HG03039 (cell line): ENCODE data around the gene LMTK3.

Source experiments
- ATAC-seq: cut with Tn5 transposase; IDR thresholded peaks from one replicate; pipeline ENCODE4 v1.9.1; 2021; ENCODE audit warnings: mild to moderate bottlenecking, moderate library complexity; ENCODE audit not compliant: unreplicated experiment

Gene LMTK3

DNA sequence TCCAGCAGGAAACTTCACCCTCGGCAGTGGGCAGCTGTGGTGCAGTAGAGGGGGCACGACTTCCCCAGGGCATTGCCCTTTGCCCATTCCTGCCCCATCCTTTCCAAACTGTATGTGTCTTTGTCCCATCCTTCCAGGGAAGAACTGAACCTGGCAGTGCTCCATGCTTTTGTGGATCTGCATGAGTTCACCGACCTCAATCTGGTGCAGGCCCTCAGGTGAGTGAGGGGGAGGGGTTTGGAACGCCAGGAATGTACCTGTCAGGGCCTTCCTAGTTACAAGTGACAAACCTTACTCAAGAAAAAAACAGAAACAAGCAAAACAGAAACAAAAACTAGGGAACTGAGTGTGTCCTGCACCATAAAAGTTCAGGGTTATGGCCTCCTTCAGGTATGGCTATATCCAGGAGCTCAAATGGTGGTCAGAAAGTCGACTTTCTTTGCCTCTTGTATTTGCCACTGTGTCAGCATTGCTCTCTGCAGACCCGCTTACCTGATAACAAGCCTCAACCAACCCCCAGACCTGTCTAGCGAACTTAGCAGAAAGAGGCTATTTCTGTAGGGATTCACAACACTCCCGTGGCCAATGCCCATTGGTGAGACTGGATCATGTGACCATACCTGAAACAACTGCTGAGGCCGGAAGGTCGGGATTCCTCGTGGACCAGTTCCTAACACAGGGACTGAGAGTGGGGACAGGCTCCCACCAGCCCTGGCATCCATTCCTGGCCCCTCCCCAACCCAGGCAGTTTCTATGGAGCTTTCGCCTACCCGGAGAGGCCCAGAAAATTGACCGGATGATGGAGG is 38.3 kb downstream of the LMTK3 start:
- ATAC-seq = no peak

DNA sequence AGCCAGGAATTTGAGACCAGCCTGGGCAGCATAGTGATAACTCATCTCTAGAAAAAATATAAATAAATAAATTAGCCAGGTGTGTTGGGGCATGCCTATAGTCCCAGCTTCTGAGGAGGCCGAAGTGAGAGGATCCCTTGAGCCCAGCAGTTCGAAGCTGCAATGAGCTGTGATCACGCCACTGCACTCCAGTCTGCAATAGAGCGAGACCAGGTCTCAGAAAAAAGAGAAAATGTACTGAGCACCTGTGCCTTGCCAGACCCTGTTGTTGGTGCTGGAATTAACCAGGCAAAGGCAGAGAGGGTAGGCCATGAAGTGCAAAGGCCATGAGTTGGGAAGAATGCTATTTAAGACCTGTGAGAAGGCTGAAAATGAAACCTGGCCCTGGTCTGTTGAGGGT is 39.8 kb downstream of the LMTK3 start:
- ATAC-seq = no peak

DNA sequence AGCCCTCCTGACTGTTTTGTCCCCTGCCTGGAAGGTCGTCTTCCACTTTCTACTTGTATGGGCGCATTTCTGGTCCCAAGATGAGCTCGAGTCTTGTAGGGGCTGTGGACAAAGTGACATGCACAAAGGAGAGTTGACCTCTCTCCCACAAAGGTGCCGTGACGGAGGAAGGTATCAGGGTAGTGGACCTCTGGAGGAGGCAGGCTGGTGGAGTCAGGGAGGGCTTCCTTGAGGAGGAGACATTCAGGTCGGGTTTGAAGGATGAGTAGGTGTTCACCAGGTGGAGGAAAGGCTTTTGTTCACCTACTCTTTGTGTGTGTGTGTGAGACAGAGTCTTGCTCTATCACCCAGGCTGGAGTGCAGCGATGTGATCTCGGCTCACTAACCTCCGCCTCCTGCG is 40.8 kb downstream of the LMTK3 start:
- no peak for ATAC-seq

DNA sequence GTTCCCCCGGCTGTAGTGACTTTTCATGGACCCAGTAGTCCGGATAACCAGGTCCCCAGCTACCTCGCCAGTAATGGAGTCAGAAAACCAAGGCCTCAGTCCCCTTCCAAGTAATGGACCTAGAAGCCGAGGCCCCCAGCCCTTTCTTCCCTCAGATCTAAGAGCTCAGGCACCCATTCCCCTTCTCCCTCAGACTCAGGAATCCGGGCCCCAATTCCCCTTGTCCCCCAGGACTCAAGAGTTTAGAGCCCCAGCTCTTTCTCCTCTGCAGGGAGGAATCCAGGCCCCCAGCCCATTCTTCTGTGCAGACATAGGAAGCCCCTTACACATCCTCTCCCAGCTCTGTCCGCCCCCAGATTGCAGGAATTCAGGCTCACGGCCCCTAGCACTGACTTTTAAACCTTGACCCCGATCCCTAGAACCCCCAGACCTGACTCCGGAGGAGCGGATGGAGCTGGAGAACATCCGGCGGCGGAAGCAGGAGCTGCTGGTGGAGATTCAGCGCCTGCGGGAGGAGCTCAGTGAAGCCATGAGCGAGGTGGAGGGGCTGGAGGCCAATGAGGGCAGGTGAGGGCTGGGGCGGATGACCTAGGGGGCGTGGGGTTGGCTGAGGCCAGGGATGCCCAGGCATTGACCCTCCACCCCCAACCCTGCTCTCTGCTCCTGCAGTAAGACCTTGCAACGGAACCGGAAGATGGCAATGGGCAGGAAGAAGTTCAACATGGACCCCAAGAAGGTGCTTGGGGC is 41.5 kb downstream of the LMTK3 start:
- ATAC-seq = no peak

DNA sequence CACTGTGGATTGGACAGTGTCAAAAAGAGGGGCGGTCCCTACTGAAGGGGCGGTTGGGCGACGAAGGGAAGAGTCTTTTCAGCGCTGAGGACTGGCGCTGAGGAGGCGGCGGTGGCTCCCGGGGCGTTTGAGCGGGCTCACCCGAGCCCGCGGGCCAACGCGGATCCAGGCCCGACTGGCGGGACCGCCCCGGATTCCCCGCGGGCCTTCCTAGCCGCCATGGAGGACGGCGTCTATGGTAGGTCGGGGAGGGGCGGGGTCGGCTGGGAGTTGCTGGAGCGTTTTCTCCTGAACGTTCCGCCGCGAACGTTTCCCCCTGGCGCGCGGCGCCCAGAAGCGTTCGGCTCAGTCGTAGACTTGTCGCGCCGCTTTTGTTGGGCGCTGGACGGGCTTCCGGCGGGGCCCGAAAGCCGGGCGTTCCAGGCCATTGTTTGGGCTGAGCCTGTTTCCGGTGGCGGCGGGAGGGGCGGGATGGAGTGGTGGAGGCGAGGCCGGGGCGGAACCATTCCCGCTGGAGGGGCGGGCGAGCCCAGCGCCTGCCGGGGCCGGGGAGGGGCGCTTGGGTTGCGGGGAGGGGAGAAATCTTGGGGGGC is 42.2 kb downstream of the LMTK3 start, which contains the start of gene CYTH2:
Gene CYTH2, plus strand, starts transcription at position 81 of the 593 bp plus-strand sequence. Its CDS starts 139 bp downstream, at position 220.
- peak; percentile 26 for ATAC-seq

DNA sequence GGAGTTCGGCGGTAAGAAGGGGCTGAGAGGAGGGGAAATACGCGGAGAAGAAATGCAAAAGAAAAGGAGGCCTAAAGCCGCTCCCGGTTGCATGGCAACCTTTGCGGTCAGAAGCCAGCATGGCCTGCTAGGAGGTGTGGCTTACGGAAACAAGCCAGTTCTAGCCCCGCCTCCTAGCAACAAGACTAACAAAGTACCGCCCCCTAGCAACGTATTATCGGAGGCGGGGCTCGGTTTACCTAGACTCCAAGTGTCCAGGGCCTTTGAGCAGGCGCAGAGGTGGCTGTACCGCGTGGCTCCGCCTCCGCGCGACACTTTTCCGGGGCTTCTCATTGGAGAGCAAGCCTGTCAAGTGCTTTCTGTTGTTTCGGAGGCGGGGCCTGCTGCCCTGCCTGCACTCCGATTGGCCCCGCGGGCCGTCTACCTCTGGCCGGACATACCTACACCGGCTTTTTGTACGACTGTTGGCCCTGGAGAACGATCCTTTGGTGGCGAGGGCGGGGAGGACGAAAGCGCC is 42.8 kb downstream of the LMTK3 start:
- peak; percentile 89 for ATAC-seq

DNA sequence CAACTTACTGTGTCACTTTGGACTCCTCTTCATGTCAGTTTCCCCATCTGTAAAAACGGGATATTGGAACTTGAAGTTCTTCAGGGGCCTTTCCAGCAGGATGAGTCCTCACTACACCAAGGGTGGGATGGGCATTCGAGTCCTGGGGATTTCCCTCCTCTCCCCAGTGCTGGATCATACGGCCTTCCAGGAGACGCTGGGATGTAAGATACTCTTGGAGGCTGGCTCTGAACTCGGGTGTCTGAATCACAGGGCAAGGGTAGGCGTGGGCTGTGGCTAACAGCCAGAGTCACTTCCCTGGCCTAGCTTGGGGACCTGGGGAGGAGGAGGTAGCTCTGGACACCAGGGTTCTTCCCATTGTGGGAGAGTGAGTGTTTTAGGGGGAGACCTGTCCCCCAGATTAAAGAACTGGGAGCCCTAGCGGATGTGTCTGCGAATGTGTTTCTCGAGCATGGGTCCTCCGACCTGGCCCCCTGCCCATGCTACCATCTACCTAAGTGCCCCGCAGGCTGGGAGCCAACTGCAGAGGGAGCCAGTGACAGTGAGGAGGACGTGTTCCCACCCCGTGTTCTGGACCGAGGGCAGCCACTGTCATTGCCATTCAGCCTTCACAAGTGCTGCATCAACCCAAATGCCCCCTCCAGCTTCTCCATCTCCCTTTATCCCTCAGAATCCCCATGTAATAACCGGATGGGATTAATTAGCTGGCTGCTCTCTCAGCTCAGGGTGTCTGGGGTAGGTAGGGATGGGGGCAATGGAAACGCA is 44.9 kb downstream of the LMTK3 start:
- no peak for ATAC-seq

DNA sequence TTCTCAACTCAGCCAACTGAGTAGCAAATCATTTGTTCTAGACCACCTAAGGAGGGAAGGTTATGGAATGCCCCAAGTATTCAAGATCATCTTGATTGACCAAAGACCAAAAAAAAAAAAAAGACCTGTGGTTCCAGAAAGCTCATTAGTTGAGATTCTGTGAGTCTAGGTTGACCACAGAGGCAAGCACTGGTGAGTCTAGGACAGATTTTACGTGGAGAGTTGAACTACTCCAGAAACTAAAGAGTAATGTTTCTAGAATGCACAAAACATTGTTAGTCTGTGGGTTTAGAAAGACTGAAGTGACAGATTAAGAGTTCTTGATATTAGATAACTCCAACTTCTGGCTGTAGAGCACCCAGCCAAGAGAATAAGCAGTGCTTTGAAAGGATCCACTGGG is 46.4 kb downstream of the LMTK3 start:
- ATAC-seq = no peak

DNA sequence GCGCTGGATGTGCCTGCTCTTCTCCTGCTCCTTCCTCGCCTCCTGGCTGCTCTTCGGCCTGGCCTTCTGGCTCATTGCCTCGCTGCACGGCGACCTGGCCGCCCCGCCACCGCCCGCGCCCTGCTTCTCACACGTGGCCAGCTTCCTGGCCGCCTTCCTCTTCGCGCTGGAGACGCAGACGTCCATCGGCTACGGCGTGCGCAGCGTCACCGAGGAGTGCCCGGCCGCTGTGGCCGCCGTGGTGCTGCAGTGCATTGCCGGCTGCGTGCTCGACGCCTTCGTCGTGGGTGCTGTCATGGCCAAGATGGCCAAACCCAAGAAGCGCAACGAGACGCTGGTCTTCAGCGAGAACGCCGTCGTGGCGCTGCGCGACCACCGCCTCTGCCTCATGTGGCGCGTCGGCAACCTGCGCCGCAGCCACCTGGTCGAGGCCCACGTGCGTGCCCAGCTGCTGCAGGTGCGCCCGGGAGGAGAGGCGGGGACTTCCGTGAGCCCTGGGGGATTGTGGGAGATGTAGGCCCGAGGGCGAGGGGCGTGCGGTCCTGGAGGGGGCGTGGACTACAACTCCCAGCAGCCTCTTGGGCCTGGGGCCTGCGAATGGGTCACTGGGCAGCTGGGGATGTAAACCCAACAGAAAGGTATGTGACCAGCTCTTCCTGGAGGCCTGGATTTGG is 49.5 kb downstream of the LMTK3 start:
- ATAC-seq = no peak

DNA sequence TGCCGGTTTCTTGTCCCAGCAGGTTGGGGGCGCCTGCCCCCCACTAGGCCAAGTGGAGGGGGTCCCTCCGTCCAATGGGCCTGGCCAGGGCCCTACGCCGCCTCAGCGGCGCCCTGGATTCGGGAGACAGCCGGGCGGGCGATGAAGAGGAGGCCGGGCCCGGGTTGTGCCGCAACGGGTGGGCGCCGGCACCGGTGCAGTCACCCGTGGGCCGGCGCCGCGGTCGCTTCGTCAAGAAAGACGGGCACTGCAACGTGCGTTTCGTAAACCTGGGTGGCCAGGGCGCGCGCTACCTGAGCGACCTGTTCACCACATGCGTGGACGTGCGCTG is 50.0 kb downstream of the LMTK3 start:
- no peak for ATAC-seq

DNA sequence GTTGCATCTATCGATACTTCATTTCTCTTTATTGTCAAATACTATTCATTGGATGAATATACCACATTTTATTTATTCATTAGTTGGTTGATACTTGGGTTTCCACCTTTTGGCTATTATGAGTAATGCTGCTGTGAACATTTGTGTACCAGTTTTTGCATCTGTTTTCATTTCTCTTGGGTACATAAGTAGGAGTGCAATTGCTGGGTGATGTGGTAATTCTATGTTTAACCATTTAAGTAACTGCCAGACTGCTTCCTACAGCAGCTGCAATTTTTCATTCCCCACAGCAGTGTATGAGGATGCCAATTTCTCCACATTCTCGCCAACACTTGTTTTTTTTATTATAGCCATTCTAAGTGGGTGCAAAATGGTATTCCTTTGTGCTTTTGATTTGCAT is 53.6 kb downstream of the LMTK3 start:
- ATAC-seq = no peak

DNA sequence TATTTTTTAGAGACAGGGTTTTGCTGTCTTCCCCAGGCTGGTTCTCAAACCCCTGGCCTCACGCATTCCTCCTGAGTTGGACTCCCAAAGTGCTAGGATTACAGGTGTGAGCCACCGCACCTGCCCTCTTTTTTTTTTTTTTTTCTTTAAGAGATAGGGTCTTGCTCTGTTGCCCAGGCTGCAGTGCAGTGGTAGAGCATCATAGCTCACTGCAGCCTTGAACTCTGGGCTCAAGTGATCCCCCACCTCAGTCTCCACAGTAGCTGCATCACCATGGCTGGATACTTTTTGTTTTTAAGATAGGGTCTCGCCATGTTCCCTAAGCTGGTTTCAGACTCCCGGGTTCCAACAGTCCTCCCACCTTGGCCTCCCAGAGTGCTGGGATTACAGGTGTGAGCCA is 54.8 kb downstream of the LMTK3 start:
- no peak for ATAC-seq

DNA sequence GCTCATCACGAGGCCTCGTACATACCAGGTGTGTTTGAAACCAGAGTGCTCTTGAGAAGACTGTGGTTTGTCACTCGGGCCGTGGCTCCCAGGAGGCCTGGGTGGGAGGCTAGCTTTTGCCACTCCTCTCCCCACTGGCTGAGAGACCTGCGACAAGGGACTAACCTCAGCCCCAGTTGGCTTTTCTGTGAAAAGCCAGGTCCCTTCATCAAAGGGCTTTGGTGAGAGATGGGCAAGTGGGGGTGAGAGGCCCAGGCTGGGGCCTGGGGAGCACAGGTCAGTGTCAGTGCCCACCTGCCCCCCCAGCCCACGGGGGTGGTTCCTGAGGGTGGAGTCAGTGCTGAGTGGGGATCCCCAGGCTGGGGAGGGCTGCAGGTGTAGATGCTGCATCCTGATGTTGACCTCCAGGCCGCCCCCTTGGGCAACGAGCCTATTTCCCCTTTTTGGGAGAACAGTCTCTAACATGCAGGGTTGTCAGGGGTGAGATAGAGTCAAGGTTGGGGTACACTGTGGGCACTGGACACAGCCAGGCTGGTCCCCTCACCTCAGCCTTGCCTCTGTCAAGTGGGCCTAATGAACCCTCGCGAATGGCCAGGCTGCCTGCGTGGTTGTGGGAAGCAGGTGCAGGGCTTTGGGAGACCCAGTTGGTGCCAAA is 55.6 kb downstream of the LMTK3 start:
- no peak for ATAC-seq

DNA sequence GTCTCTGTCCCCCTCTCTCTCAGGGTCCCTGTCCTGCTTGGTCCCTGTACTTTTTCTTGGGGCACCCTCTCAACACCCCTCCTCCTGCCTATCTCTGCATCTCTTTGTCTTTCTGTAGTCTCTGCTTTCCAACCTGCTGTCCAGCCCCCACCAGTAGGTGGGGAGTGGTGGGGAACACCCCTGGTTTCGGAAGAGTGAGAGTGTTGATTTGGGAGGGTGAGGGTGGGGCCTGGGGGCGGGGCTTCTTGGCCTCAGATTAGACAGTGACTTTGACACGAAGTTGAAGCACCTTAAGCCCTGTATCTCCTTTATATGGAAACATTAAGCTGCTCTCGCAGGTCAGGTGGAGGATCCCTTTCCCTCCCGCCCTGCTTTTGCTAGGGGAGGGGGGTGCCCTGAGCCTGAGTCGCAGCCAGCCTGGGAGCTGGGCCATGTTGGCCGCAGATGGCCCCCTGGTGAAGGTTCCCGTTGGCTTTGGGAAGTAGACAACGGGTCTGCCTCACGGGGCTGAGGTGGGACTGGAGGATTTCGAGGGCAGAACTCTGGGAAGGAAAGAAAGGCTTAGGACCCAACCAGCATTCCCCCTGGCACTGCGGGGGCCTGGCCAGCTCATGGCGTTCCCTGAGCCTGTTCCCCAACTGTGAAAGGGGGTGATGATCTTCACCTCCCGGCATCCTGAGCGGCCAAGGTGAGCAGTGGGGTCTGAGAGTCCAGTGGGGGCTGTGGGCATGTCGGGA is 56.3 kb downstream of the LMTK3 start, which contains the start of gene KCNJ14:
Gene KCNJ14, plus strand, starts transcription at position 404 of the 737 bp plus-strand sequence. CDS start 6,151 bp downstream, outside the sequence.
- no peak for ATAC-seq

DNA sequence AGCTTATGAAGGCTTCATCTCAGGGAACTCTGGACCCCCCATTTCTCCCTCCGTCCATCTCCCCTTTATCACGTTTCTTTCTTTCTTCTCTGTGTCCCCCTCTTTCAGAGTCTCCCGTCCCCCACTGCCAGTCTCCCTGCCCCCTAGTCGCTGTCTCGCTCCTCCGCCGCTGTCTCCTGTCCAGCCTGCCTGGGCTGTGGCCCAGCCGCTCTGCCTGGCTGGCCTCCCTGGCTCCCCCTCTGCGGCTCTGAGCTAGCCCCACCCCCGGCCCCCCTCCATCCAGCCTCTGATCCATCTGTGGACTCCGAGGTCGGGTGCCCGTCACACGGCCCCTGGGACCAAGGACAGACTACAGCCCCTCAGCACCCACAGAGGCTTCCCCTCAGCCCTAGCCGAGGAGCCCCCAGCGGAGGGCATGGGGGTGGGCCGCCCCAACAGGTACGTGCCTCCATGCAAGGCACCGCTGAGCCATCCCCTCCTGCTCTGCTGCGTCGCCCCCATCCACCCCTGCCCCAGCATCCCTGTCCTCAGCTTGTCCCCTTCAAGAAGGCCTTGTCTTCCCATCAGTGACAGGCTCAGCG is 57.4 kb downstream of the LMTK3 start:
- ATAC-seq = no peak

DNA sequence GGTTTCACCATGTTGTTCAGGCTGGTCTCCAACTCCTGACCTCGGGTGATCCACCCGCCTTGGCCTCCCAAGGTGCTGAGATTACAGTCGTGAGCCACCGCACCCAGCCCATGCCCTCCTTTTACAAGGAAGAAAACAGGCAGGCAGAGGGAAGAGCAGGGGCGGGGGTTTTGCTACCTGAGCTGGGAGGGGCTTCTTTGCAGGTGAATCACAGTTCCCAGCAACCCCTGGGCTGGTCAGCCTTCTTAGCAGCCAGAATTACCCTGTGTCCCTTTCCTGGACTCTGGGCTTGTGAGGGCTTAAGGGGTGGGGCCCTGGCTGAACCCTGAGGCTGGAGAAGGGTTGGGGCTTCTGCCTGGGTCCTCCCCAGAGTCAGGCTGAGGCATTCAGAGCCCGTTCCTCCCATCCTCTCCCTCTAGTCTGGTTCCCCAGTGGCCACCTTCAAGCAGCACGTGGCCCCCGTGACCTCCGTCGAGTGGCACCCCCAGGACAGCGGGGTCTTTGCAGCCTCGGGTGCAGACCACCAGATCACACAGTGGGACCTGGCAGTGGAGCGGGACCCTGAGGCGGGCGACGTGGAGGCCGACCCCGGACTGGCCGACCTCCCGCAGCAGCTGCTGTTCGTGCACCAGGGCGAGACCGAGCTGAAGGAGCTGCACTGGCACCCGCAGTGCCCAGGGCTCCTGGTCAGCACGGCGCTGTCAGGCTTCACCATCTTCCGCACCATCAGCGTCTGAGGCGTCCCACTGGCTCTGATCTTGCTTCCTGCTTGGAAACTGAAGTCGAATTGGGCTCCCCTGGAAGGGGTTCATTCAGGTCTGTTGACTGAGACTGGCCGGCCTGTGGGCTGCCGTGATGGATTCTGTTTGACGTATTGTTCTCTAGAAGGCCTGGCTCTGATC is 59.1 kb downstream of the LMTK3 start:
- no peak for ATAC-seq

DNA sequence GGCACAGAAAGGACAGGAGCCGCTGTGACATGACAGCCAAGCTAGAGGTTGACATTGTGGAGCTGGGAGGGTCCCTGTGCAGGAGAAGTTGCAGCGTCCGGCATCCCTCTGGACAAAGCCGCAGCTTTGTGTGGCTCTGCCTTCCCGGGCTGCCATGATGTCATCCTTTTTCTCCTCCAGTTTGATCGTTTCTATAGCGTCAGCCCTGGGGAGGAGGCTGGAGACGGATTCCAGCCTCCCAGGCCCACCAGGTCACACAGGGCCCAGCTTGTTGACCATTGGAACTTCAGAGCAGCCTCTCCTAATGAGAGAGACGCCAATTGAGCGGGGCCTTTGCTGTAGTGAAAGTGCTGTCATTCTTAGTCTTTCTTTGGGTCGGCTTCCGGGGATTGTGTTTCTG is 60.0 kb downstream of the LMTK3 start:
- ATAC-seq = no peak

DNA sequence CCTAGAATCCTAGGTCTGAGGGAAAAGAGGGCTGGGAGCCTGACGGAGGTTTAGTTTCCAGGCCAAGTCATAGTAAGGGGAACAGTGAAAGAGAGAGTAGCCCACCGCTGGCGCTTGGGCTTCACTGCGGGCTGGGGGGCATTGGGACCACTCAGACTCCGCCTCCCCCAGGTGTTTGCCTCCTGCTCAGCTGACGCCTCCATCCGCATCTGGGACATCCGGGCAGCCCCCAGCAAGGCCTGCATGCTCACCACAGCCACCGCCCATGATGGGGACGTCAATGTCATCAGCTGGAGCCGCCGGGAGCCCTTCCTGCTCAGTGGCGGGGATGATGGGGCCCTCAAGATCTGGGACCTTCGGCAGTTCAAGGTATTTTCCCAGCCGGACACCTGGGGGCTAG is 60.8 kb downstream of the LMTK3 start:
- ATAC-seq = no peak
